Mucosa of rectum (tissue), 2 donors: ENCODE measurements around the gene MYCBPAP.

ENCODE experiments used
- H3K27ac ChIP-seq, 2 donors: one replicate each; pipeline ENCODE4 v1.7.0; 2013; ENCODE audit warnings: inconsistent platforms in 2 of 2, low read depth in 2 of 2, low read length in 2 of 2
- H3K27me3 ChIP-seq, 2 donors: one replicate each; pipeline ENCODE4 v1.7.0; 2013; ENCODE audit warnings: low read length in 2 of 2; ENCODE audit not compliant: control insufficient read depth in 2 of 2, insufficient read depth in 2 of 2
- H3K36me3 ChIP-seq, 2 donors: one replicate each; pipeline ENCODE4 v1.7.0; 2013; ENCODE audit warnings: low read length in 2 of 2; ENCODE audit not compliant: control insufficient read depth in 2 of 2, insufficient read depth in 2 of 2
- H3K4me1 ChIP-seq, 2 donors: one replicate each; pipeline ENCODE4 v1.7.0; 2013; ENCODE audit warnings: low read length in 2 of 2, mild to moderate bottlenecking in 1 of 2; ENCODE audit not compliant: control insufficient read depth in 2 of 2, insufficient read depth in 2 of 2
- H3K4me3 ChIP-seq, 2 donors: one replicate each; pipeline ENCODE4 v1.7.0; 2013; ENCODE audit warnings: low read length in 2 of 2
- H3K9ac ChIP-seq, 2 donors: one replicate each; pipeline ENCODE4 v1.7.0; 2013; ENCODE audit warnings: low read length in 2 of 2, low read depth in 1 of 2, mild to moderate bottlenecking in 1 of 2
- H3K9me3 ChIP-seq, 2 donors: one replicate each; pipeline ENCODE4 v1.7.0; 2013; ENCODE audit warnings: low read length in 2 of 2; ENCODE audit not compliant: control insufficient read depth in 2 of 2
- donor health status: healthy.
- donor health status: Normal muscosa, but diverticular disease.

MYCBPAP gene

DNA sequence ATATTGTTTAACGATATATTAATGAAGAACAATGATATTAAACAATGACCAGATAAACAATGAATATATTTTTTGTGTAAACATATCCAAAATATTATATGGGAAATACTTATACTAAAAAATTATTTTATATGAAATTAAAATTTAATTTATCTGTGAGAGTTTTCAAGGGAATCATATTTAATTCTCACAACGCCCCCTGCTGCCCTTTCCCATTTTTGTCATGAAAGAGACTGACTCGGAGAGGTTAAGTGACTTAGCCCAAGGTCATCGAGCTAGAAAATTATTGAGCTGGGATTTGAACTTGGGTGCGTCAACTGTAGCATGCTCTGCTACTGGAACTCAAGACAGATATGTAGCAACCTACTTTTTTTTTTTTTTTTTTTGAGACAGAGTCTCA is 7.2 kb upstream of the MYCBPAP start:
- H3K4me1 ChIP-seq: peaks cover 22 to 28% of the 10 kb centered on the region in 2 donors
- no peak overlapping the region for H3K4me3 ChIP-seq
- H3K9me3 ChIP-seq: no peaks in the 10 kb centered on the region
- no peaks in the 10 kb centered on the region for H3K36me3 ChIP-seq
- no peak overlapping the region for H3K9ac ChIP-seq
- H3K27ac ChIP-seq: no peak overlapping the region
- H3K27me3 ChIP-seq: no peaks in the 10 kb centered on the region

DNA sequence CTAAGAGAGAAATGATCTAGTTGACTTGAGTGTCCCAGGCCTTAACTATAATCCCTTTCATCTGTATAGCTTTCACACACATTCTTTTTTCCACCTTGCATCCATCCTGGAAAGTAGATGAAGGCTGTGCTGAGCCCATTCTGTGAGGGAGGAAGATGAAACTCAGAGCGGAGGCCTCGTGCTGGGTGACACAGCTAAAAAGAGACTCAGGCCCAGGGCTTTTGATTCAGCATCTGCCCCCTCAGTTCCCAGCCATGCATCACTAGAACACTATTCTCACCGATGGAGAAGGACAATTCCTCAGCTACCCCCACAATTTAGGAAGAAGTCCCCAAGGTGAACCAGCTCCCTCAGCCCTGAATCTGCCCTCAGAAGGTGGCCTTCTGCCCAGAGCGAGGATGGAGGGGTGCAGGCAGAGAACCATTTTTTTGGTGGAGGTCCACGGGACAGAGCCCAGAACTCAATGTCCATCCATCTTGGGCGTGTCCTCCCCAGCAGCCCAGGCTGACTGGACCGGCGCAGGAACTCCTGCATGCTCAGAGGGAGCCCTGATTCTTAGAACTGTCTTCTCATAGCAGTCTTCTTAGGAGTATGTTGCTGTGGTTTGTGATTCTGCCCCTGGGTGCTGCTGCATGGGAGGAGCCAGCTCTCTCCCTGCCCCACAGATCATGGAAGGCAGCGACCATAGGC is 5.8 kb upstream of the MYCBPAP start:
- Histone ChIP-seq H3K4me3 (no peak overlapping the region), H3K36me3 (no peaks in the 10 kb centered on the region), H3K9me3 (no peaks in the 10 kb centered on the region), H3K27ac (peak overlapping the region in 1 of 2 donors; percentile 40), H3K27me3 (no peaks in the 10 kb centered on the region), H3K4me1 (peaks cover 23 to 30% of the 10 kb centered on the region in 2 donors), H3K9ac (no peak overlapping the region)

DNA sequence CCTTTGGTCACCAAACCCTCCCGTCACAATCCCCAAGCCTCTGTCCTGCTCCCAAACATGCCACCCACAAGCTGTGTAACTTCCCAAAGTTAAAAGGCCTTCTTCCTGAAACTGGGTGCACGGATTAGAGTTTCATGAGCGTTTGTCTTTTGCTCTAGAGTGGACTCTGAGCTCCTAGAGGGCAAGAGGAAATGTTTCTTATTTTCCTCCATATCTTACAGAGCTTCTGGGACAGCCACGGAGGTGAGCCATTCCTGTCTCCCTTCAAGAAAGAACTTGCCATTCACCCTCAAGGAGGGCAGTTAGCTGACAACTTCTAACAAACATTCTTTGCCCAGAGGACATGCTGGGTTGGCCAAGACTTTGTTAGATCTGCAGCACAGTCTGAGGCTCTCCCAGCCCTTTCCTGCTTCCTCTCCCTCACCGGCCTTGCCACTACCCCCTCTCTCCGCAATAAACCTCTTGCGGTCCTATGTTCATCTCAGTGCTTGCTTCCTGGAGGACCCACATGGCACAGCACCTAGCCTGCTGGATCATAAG is 2.6 kb upstream of the MYCBPAP start:
- Histone ChIP-seq H3K4me3 (no peak overlapping the region), H3K4me1 (peaks cover 24 to 28% of the 10 kb centered on the region in 2 donors), H3K9ac (peak overlapping the region in 1 of 2 donors; percentile 41), H3K36me3 (no peaks in the 10 kb centered on the region), H3K9me3 (no peaks in the 10 kb centered on the region), H3K27ac (peak overlapping the region; percentile 48 to 67), H3K27me3 (no peaks in the 10 kb centered on the region)

DNA sequence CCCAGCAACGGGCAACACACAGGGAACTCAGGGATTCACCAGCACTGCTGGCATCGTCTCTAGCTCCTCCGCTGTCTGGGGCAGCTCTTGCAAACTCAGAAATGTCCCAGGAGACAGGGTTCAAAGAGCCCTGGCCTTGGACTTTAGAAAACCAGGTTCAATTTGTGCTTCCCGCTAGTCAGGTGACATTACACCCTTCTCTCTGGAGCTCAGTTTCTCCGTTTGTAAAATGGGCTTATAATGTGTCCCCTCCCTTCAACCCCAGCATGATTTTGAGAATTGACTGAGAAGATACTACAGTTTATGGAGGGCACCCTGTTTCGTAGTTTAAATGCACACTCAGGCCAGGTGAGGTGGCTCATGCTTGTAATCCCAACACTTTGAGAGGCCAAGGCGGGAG is 1.9 kb upstream of the MYCBPAP start:
- Histone ChIP-seq H3K27ac (peak overlapping the region; percentile 48 to 67), H3K9me3 (no peaks in the 10 kb centered on the region), H3K36me3 (no peaks in the 10 kb centered on the region), H3K4me3 (no peak overlapping the region), H3K4me1 (peaks cover 24 to 28% of the 10 kb centered on the region in 2 donors), H3K27me3 (no peaks in the 10 kb centered on the region), H3K9ac (no peak overlapping the region)

DNA sequence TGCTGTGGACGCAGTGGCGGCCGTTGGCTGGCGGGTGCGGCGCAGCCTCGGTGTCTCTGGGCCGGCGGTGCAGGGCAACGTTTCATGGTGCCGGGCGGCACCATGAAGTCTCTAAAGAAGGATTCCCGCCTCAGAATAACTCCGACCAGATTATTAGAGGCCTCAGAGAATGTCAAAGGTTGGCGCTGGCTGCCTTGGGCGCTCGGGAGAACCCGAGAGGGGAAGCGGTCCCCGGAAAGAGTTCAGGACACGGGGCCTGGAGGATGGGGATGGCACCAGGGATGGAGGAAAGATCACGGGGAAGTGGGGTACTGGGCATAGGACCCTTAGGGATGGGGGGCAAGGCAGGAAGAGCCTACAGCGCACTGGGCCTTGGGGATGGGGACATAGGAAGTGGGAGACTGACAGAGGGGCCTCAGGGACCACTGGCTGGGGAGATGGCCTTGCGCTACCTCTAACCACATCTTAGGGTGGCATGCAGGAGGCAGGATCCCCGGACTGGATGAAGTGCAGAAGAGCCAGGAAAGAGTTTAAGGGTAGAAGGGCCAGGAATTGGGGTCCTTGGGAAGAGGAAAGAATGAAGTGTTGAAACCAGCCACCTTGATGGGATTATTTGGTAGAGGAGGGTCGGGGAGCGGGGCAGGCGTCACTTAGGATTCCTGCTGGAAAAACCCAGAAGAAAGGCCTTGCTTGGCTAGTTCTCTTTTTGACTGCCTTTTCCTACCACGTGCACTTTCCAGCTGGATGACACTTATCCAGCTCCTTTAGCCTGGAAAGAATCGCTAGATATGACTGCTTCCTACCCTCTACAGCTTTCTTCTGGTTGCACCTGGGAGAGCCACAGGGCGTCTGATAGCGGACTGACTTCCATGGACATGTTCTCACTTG is 578 bp downstream of the MYCBPAP start:
- Histone ChIP-seq H3K27me3 (no peaks in the 10 kb centered on the region), H3K9me3 (no peaks in the 10 kb centered on the region), H3K36me3 (no peaks in the 10 kb centered on the region), H3K9ac (peak overlapping the region; percentile 52 to 76), H3K4me3 (peak overlapping the region; percentile 59 to 62), H3K4me1 (peaks cover 23 to 29% of the 10 kb centered on the region in 2 donors), H3K27ac (peak overlapping the region; percentile 65)

DNA sequence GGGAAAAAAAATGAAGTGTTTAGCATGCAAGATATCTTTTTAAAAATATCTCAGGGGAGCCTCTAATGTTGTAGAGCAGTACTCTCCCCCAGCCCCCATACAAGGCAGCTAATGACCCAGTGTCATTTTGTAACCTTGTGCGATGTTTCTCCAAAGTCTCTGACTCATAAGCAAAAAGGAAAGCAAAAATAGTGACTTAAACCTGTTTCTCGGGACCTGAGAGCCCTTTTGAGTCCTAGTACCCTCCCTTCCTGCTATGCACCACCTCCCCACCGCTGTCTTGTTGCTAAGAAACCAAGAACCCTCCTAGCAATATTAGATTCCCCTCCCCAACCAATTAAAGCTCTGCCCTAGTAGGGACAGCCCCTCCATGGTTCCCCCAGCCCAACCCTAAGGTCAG is 2.8 kb downstream of the MYCBPAP start:
- Histone ChIP-seq H3K27me3 (no peaks in the 10 kb centered on the region), H3K9ac (no peak overlapping the region), H3K36me3 (no peaks in the 10 kb centered on the region), H3K27ac (no peak overlapping the region), H3K4me3 (no peak overlapping the region), H3K9me3 (no peaks in the 10 kb centered on the region), H3K4me1 (peaks cover 11 to 14% of the 10 kb centered on the region in 2 donors)

DNA sequence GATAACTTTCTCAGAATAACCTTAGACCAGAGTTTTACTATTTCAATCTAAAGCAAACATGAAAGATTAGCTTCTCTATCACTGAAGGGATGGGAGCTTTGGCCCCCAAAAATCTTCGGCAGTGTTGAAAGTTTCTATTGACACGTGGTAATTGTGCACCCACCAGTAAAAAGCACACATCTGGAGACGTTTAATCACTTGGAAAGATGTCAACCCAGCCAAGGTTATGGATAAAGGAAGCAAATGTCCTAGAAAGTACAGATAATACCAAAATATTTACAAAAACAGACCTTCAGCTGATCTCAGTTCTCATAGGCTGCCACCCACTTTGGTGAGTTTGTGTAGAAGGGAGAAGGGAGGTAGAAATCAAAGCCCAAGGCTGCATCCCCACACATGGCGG is 5.3 kb downstream of the MYCBPAP start:
- Histone ChIP-seq H3K4me1 (peaks cover 13 to 19% of the 10 kb centered on the region in 2 donors), H3K4me3 (no peak overlapping the region), H3K9ac (no peak overlapping the region), H3K27ac (no peak overlapping the region), H3K9me3 (no peaks in the 10 kb centered on the region), H3K36me3 (no peaks in the 10 kb centered on the region), H3K27me3 (no peaks in the 10 kb centered on the region)

DNA sequence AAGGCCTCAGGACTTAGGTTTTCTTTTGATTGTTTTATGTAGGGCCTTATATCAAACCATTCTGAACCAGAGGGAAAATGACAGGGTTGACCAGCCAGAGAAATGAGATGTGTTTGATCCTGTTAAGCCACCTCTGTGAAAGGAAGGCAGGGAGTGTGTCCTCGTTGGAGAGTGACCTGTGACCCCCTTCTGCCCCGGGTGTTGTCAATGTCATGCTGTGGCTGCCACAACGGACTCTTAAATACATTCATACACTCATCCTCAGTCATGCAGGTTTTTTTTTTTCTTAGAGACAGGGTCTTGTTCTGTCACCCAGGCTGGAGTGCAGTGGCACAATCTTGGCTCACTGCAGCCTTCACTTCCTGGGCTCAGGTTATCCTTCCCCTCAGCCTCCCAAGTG is 6.1 kb downstream of the MYCBPAP start:
- Histone ChIP-seq H3K4me1 (peaks cover 7 to 13% of the 10 kb centered on the region in 2 donors), H3K27me3 (no peaks in the 10 kb centered on the region), H3K4me3 (no peak overlapping the region), H3K9ac (no peak overlapping the region), H3K27ac (no peak overlapping the region), H3K36me3 (no peaks in the 10 kb centered on the region), H3K9me3 (no peaks in the 10 kb centered on the region)

DNA sequence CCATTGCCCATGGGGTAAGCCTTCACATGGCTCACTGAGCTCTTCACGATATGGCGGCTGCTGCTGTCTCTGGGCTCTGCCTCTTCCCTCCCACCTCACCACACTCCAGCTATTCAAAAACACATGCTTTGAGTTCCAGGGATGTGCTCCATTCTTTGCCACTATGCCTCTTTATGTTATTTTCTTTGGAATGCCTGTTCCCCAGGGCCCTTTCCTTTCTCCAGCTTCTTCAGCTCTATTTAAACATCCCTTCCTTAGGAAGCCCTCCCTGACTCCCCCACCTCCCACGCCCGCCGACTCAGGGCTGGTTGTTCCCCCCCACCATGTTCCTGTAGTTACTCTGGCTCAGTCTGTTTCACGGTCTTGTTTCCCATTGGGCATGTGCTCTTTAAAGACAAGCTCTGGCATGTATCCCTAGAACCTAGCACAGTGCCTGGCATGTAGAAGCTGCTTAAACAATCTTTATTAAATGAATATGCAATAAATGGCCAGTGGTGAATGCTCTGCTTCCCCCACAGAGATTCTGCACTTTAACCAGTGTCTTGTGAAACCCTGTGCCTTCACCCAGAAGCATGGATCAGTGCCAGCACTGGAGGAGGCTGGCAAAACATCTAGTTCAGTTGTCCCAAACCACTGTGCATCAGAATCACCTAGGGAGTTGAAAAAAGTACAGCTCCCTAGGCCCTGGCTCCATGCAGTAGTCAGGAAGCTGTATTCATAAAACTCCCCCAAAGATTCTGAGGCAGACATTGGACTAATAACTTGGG is 6.9 kb downstream of the MYCBPAP start:
- Histone ChIP-seq H3K4me1 (peaks cover 7 to 13% of the 10 kb centered on the region in 2 donors), H3K9me3 (no peaks in the 10 kb centered on the region), H3K36me3 (no peaks in the 10 kb centered on the region)

More for the DNA sequence above, 6.9 kb downstream of the MYCBPAP start:
- Histone ChIP-seq H3K27me3 (no peaks in the 10 kb centered on the region), H3K27ac (no peak overlapping the region), H3K4me3 (no peak overlapping the region), H3K9ac (no peak overlapping the region)
